GM19463 (cell line): Measurements from ENCODE around the gene SLC9A3.
"Not testable (repeated sequence)": the region's sequence is repeated elsewhere in the genome, so short reads cannot be mapped to it uniquely, and the experiment has no call there.

Experiments
- ATAC-seq: cut with Tn5 transposase; IDR thresholded peaks from one replicate; pipeline ENCODE4 v1.9.1; 2021; ENCODE audit warnings: mild to moderate bottlenecking, moderate library complexity; ENCODE audit not compliant: unreplicated experiment

Gene SLC9A3

DNA sequence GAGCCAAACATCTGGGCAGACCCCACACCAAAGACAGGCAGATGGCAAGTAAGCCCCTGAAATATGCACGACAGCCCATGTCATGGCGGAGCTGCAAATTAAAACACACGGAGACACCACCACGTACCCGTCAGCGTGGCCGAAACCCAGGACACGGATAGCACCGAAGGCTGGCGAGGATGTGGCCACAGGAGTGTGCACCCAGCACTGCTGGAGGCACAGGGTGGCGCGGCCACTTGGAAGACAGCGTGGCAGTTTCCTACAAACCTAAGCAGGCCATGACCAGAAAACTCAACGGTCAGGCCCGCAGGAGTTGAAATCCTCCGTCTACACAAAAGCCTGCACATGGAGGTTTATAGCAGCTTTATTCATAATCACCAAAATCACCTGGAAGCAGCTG, 12.8 kb downstream of the SLC9A3 start:
- no peak for ATAC-seq

DNA sequence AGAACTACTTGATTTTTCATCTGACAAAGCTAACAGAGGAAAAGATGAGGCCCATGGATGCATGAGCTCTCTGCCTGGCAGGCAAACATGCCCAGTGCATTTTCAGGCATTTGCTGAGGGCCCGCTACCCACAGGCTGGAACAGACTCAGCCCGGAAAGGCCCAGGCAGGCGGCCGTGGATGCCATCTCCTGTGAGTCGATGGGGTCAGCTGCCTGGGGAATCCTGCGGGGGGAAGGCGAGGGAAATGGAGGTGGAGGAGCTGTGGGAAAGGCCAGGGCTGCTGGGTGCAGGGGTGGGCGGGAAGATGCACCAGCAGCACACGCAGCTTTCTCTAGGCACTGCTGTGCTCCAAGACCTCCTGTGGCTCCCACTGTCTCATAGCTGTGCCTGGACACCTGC, 13.7 kb downstream of the SLC9A3 start:
- ATAC-seq = no peak

DNA sequence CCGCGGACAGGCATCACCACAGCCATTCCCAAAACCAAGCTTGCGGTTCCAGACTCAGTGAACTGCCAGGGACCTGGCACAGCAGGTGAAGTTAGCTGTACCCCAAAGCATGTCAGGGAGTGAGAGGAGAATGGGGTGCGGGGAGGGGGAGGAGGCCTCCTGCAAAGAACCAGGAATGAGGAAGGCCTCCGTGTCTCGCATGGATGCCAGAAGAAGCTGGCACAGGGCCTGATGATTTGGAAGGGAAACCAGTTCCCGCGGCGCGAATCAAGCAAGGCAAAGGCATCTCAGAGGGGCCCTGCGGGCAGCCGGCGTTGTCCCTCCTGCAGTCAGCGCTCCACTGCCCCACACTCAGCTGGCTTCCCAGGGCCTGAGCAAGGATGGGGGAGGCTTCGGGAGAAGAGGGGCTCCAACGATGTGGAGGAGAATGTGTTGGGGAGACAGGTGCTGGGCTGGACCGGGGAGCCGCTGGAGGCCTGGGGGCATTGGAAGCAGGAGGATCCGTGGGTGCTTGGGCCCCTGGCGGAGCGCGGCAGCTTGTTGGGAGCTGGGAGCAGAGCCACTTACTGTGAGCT, 14.6 kb downstream of the SLC9A3 start:
- ATAC-seq = no peak

DNA sequence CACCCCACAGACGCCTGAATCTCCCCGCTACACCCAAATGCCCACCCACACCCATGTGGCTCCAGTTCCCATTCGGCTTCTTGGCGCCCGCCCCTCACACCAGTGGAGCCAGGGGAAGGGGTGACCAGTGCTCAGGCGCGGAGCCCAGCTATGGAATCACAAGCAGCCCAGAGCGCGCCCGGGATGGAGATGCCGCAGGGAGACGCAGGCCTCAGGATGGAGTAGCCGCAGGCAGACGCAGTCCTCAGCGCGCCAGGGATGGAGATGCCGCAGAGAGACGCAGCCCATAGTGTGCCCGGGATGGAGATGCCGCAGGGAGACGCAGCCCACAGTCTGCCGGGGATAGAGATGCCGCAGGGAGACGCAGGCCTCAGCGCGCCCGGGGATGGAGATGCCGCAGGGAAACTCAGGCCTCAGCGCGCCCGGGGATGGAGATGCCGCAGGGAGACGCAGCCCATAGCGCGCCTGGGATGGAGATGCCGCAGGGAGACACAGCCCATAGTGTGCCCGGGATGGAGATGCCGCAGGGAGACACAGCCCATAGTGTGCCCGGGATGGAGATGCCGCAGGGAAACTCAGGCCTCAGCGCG, 16.2 kb downstream of the SLC9A3 start:
- ATAC-seq = not testable (repeated sequence)

DNA sequence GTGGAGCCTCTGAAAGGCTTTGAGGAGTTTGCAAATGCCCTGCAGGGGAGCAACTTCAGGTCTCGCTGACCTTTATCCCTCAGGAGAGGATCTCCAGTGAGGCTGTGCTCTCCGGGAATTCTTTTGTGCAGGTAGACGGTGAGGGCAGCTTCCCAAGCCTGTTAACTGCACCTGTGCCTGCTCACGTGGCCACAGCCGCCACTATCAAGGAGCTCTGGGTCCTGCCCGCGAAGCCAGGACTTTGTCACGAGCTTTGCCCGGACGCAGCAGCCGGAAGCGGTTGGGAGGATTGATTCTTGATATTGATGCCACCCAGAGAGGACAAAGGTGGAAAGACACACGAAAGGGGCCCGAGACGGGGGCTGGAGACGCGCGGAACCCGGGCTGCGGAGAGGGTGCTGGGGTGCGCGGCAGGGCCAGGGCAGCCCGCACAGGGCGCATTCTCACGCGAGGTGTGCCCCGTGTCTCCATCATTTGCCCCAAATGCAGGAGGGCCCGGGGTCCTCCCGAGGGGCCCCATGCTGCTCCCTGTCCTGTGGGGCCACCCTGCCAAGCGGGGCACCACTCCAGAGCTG, 18.2 kb downstream of the SLC9A3 start:
- no peak for ATAC-seq

DNA sequence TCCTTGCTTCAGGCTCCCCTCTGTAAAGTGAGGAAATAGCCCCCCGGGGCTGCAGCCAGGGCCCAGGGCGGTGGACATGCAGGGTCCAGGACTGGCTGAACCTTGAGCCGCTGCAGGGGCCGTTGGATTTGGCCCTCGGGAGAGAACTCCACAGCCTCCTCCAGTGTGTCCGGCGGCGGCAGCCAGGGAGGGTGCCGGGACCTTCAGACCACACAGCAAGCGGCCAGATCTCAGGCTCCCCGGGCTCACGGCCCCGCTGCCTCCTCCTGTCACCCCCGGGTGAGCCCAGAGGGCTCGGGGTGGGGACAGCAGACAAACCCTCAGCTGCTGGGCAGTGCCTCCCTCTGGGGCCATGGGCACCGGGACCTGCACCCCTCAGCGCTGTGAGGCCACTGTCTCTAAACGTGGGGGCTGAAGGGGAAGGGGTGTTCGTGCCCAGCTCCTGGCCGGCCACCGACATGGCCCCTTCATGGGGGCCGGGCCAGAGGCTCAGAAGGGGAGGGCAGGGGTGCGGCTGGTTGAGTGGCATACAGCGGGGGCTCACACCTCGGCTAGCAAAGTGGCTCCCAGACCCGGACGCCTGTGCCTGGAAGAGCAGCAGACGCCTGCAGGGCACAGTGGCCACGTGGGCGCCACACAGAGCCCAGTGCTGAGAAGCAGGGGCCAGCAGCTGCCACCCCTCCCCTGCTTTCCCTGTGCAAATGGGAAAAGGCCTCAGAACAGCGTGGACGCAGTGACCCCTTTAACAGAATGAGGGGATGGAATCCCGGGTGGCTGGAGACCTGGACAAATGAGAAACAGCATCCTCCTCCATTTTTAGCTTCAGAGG, 19.7 kb downstream of the SLC9A3 start:
- ATAC-seq = no peak

DNA sequence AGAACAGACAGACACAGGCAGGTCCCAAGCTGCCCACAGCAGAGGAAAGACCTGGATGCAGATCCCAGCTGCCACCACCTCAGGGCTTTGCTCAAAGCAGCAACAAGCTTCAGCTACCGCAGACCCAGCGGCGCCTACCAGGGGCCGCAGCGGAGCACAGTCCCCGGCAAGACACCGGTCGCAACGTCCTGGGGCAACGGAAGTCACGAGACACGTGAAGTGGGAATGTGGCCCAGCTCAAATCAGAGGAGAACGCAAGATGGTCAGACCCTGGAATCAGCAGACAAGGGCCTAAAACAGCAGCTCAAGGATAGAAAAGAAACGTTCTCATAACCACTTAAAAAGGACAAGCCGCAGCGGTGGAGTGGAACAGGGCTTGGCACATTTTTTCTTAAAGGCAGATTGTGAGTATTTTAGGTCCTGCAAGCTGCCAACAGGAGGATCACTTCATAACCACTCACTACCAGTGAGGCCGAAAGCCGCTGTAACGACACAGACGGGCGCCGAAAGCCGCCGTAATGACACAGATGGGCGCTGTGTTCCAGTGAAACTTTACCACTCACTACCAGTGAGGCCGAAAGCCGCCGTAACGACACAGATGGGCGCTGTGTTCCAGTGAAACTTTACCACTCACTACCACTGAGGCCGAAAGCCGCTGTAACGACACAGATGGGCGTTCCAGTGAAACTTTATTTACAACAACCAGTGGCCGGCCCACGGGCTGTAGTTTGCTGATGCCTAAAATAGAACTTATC, 21.7 kb downstream of the SLC9A3 start:
- ATAC-seq = no peak

DNA sequence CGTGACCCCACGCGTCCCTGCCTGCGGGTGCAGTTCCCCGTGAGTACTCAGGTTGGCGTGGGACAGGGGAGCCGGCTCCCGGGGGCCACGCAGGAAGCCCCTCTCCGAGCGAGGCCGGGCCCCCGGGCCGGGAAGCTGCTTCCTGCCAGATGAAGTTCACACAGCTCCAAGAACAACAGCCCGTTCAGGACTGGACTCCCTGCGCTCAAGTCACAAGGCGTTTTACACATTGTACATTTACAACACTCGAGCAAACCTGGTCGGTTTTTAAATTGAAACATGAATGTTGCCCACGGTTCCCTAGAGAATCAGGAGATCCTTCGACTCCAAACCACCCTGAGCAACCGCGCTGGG, 22.4 kb downstream of the SLC9A3 start:
- no peak for ATAC-seq

DNA sequence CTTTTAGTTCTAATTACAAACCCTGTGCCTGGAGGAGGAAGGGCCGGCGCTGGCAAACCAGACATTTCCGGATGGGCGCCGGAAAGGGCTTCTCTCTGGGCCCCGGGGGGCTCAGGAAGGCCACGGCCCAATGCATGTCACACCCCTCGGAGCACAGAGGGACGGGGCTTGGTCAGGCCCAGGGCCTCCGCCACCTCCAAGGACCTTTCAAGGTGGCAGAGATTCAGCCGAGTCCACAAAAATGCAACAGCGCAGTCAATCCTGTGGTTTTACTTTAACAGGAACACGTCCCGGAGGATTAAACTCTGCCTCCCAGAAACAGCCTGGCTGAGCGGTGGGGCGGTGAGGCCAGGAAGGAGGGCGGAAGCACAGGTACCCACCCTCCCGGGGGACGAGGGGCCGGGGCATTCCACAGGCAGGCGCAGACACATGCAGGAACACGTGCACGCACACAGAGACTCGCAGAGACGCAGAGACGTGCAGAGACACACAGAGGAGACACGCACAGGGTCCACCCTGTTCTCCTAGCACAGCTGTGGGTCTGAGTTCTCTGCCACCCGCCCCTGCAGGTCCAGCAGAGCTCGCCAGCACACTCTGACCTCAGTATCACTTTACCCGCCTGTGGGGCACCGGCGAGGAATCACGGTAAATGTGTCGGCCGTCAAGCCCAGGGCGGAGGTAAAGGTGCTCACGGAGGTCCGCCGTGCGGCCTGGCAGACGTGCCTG, 23.0 kb downstream of the SLC9A3 start:
- ATAC-seq = no peak

DNA sequence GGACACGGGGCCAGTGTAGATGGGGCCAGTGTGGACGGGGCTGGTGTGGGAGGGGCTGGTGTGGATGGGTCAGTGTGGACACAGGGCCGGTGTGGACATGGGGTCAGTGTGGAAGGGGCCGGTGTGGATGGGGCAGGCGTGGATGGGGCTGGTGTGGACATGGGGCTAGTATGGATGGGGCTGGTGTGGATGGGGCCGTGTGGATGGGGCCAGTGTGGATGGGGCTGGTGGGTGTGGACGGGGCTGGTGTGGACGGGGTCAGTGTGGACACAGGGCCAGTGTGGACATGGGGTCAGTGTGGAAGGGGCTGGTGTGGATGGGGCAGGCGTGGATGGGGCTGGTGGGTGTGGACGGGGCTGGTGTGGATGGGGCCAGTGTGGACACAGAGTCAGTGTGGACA, 23.8 kb downstream of the SLC9A3 start:
- ATAC-seq = no peak

DNA sequence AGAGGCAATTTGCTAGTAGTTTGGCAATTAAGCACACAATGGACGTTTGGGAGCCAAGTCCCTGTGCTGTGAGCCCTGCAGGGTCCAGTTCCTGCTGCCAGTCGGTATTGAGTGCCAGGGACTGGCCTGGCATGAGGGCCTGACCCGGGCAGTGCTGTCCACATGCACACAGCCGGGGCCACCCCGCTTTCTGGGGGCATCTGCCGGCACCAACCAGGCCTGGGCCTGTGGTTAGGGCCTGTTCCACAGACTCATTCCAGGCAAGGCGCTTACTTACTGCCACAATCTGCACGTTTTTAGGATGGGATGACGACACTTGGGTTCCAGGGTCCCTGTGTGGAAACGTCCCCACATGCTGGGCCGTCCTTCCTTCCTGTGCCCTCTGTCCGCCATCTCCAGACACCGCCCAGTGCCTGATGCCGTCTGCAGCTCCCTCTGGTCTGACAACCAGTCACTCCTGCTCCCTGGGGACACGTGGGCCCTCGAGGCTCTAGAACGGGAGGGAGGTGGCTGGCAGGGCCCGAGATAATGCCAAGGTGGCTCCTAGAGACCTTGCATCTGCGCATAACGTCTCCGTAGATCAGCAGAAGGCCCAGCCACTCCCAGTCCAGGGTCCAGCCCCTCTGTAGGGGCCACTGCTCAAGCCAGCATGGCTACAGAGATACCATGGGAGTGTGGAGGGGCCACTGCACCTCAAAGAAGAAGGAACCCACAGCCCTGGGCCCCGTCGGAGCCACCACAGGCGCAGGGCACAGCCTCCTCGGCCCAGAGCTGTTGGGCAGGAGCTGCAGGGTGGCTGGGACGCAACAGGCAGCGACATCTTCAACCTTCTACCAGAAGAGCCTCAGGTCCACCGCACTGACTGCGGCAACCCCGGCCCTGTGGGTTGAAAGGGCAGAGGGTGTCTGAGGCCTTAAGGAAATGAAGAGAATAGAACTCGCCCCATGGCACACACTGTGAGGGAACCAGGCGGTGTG, 24.7 kb downstream of the SLC9A3 start:
- no peak for ATAC-seq

DNA sequence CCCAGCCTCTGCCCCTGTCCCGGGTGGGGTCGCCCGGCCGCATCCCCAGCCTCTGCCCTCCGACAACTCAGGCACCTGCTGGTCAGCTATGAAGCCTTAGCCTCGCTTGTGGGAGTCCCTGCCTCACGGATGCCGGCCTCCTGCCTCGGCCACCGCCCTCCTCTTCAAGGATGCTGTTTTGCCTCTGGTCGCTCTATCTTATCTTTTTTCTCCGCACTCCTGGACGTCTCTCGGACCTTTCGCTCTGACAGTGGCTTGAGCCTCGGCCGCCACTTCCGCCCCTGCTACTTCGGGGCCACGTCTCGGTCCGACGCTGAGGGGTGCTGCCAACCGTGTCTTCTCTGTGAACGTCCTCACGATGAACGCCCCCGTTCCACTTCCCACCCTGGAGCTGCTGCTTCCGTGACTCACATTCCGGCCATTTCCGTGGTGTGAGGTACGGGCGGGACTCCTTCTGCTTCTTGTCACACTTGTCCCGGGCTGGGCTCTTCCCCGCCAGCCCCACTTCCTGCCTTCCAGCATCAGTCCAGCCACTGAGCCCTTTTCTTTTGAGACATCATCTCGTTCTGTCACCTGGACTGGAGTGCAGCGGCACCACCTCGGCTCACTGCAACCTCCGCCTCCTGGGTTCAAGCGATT, 26.3 kb downstream of the SLC9A3 start:
- ATAC-seq = no peak

DNA sequence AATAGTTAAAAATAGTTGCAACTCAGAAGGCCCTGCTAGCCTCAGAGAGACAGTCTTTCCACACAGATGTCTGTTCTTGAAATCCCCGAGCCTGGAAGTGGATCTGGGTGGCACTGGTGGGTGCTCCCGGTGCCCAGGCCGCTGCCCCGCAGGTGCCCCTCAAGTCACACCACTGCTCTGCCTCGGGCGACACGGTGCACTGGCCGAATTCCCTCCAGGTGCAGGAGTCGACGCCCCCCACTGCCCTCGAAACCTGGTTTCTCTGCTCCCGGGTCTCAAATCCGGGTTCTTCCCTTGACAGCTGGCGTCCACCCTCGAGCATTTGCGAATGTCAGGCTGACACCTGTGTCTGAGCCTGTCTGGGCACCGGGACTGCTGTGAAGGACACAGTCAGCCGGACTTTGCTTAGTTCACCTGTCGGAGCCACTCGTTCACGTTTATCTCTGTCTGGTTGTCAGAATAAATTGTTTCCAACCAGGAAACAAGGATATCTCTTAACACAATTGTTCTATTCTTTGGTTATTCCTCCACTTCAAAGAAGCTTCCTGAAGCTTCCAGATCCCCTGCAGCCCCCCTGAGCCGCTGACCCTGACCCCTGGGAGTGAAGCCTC, 27.1 kb downstream of the SLC9A3 start:
- no peak for ATAC-seq

DNA sequence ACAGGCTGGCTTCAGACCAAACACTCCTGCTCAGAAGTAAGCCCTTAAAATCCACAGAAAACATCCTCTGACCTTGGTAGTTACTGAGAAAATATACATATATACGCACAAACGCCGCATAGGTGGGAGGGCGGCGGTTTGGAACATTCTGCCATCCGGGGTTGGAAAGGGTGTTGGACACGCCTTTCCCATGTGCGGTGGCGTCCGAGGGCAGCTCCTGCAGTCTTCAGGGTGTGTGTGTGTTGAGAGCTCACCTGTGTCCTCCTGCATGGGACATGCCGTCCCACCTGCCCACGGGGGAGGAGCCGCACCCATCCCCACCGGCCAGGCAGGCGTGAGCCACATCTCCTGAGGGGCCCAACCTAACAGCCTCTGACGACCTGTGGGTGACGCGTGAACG, 28.2 kb downstream of the SLC9A3 start:
- ATAC-seq = no peak

DNA sequence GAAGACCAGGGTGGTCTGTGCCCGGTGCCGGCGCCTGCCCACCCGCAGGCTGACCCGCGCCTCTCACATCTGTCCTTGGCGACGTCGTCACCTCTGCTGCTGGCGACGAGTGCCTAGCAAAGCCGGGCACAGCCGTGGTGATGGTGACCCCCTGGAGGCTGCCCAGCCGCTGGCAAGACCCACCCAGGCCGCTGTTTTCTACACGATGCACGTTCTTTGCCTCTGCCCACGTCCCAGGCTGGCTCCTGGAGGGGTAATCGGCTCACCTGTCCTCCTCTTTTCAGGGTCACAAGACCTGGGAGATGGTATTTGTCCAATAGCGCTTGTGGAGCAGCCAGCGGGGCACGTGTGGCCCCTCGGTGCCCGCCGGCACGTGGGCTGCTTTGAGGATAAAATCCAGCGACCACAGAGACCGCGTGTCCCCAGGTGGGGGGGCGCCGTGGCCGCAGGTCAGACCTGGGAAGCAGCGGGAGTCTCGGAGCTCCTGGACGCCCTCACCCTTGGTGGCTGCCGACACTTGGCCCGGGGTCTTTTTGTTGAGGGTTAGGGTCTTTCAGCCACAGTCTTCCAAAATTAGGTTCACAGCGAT, 29.5 kb downstream of the SLC9A3 start:
- no peak for ATAC-seq

DNA sequence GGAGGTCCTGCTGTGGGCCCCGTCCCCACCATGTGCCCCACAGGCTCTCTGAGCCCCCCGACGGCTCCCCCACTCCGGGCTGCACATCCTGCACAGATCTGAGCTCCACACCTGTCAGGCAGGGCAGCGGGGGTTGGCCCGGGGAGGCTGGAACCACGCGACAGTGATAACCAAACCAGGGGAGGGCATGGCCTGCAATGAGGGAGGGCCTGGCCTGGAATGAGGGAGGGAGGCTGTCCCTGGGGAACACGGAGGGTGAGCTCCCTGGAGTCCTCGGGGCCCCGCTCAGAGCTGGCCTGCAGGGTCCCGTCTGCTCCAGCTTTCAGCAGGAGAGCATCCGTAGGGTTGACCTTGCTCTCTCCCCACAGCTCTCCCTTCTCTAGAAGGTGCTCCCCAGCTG, 30.5 kb downstream of the SLC9A3 start:
- no peak for ATAC-seq

DNA sequence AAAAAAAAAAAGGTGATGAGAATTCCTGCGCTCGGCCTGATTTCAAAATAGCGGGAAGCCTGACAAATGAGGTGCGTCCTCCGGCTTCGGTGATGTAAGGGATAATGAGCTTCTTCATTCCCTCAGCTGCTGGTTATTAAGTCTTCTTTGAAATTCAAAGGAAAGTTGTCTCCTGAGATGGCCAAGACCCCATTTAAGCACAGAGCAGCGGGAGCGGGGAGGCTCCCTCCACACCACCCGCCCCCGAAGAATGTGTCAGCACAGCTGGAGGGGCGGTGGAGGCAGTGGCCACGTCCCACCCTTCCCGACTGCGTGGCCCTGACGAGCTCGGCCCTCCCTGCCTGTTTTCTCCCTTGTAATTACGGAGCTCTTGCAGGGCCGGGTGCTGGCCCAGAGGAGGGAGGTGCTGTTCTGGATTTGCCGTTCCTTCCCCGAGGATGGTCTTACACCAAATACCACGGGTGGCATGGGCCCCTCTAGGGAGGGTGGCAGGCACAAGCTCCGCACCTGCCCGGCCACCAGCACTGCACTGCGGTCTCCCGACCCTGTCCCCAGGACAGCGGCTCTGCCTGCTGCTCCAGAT, 31.0 kb downstream of the SLC9A3 start:
- ATAC-seq = no peak

DNA sequence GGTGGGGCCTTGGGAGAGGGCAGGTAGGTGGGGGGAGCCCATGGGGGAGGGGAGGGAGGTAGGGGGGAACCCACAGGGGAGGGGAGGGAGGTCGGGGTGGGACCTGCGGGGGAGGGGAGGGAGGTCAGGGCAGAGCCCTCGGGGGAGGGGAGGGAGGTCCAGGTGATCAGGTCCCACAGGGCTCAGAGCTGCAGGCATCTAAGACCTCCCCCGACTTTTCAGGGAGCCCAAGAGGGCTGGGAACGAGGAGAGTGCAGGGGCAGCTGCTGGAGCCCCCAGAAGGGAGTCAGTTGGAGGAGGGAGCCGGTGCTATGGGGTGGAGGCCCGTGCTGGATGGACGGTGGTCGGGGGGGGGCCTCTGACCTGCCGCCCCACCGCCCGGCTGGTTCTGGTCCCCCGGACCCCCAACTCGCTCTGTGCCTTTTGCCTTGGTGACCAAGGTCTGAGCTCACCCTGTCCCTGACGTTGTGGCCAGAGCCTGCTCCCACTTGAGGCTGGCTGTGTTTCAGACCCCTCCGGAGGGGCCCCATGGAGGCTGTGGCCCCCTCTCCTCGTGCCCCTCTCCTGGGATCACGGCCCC, 31.8 kb downstream of the SLC9A3 start:
- no peak for ATAC-seq
